Mesodermal cell (in vitro differentiated cells): ENCODE measurements around the gene RAB27B.
A peak's percentile ranks its signal among the peaks of the same experiment; 100 is the strongest.
"Not testable (repeated sequence)": the region's sequence is repeated elsewhere in the genome, so short reads cannot be mapped to it uniquely, and the experiment has no call there.

ENCODE experiments used
- H3K27ac ChIP-seq: 2 replicates; pipeline ENCODE4 v1.7.0; 2013; ENCODE audit warnings: mild to moderate bottlenecking, low read depth, low read length, moderate library complexity; ENCODE audit not compliant: severe bottlenecking
- H3K36me3 ChIP-seq: 2 replicates; pipeline ENCODE4 v1.7.1; 2013; ENCODE audit warnings: mild to moderate bottlenecking, low read length, moderate library complexity; ENCODE audit not compliant: control insufficient read depth, insufficient read depth
- H3K4me1 ChIP-seq: one replicate; pipeline ENCODE4 v1.7.1; 2013; ENCODE audit warnings: mild to moderate bottlenecking, low read length; ENCODE audit not compliant: insufficient read depth, control insufficient read depth, poor library complexity, severe bottlenecking
- H3K4me3 ChIP-seq: 2 replicates; pipeline ENCODE4 v1.7.0; 2013; ENCODE audit warnings: low read length, control low read depth, mild to moderate bottlenecking; ENCODE audit not compliant: insufficient read depth, poor library complexity, severe bottlenecking; ENCODE audit errors: extremely low read depth
- H3K9me3 ChIP-seq: 2 replicates; pipeline ENCODE4 v1.7.1; 2013; ENCODE audit warnings: mild to moderate bottlenecking, low read length, moderate library complexity; ENCODE audit not compliant: control insufficient read depth
- WGBS, 2 experiments: methylation state at CpG; one replicate each; pipeline ENCODE4 v1.1.5; 2013; ENCODE audit warnings: missing lambda C conversion rate in 2 of 2; ENCODE audit not compliant: insufficient coverage in 2 of 2; 5-methylcytosine and 5-hydroxymethylcytosine counted together

RAB27B gene

DNA sequence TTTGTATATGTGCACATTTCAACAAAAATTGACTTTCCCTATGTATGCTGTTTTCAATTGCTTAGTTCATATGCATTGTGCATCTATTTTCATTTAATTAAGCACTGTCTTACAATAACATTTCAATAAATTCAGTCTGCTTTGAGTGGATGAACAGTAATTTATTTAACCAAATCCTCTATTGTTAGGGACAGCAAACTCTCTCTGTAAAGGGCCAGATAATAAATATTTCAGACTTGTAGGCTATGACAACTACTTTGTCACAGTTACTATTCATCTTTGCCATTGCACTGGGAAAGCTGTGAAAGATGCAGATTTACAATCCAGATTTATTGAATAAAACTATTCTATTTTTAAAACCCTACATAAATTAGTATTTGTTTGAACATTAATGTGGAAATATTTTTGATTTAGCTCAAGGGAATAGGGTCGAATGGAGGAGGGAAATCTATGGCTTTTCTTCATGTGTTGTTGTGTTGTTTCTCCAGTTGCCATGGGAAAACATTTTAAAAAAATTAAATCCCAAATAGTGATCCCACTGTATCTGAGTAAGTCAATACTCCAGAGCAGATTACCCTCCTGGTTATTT lies 14.2 kb upstream of the RAB27B start:
- Histone ChIP-seq H3K4me3 (no peak overlapping the region), H3K27ac (no peak overlapping the region), H3K4me1 (no peaks in the 10 kb centered on the region), H3K9me3 (no peaks in the 10 kb centered on the region), H3K36me3 (no peaks in the 10 kb centered on the region)
- 40% methylated on average over 1 of the region's 1 CpG; no CpG with 5 or more reads in 1 of the 2 experiments for WGBS, 2 experiments

DNA sequence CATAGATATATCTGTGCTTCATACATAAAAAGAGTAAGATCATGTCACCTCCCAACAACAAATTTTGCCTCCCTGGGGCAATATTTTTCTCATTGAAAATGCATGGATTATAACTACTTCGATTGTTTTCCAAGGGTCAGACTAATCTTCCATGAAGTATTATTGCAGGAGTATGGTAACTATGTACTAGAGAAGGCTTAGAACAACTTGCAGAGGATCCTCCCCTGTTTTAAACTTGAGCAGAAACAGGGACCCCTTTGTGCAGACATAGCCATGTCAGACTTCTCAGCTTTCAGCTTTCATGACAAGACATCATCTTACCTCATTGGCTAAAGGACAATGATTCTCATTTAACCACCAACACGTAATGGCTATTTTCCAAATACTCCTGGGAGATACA lies 13.2 kb upstream of the RAB27B start:
- H3K36me3 ChIP-seq, result no peaks in the 10 kb centered on the region
- H3K4me1 ChIP-seq, result no peaks in the 10 kb centered on the region
- no peak overlapping the region for H3K27ac ChIP-seq
- no peaks in the 10 kb centered on the region for H3K9me3 ChIP-seq
- H3K4me3 ChIP-seq, result no peak overlapping the region
- WGBS, 2 experiments, result 75 to 100% methylated on average over 1 of the region's 2 CpGs

DNA sequence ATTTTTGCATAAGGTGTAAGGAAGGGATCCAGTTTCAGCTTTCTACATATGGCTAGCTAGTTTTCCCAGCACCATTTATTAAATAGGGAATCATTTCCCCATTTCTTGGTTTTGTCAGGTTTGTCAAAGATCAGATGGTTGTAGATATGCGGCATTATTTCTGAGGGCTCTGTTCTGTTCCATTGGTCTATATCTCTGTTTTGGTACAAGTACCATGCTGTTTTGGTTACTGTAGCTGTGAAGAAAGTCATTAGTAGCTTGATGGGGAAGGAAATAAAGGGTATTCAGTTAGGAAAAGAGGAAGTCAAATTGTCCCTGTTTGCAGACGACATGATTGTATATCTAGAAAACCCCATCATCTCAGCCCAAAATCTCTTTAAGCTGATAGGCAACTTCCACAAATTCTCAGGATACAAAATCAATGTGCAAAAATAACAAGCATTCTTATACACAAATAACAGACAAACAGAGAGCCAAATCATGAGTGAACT lies 7.4 kb upstream of the RAB27B start:
- H3K36me3 ChIP-seq, H3K4me3 ChIP-seq, H3K4me1 ChIP-seq, H3K27ac ChIP-seq, H3K9me3 ChIP-seq: not testable (repeated sequence)
- WGBS, 2 experiments, result no CpG with 5 or more reads among the region's 2 CpGs

DNA sequence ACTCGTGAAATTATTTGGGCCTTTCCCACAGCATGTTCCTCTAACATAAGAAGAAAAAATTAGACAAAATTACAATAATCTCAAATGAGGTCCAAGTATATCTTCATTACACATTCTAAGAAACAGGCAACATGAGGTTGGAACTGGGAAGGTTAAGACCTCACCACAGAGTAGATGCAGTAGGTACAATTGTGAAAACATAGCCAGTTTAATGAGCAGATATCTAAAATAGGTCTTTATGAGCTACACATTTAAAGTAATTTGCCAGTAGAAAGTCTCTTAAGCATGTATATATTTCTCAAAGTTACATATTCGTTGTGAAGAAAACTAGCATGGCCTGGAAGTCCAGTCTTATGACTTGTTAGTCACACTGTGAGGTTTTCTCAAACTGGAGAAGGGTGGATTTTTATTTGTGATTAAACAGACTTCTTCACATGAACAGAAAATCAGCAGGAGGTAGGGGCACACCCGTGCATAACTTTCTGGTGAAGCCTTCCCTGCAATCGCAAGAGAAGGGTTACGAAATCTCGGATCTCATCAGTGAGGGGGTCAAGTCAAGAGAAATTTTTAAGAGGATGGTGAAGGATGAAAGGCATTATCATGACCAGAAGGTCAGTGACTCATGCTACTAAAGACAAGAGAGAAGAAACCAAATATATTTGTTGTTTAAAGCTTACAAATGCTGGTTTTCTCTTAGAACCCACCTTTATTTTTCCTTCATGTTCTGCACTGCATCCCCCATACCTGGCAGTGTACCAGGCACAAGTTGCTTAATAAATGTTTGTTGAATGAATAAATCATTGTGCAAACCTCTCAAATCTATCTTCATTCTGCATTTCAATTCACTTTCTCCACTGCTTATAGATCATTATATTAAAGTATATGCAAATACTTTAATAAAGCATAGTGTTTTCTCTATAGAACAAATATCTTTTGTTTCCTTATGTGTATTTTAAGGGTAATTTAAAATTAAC lies 5.1 kb upstream of the RAB27B start:
- 77 to 85% methylated on average over 4 to 5 of the region's 6 CpGs for WGBS, 2 experiments
- H3K4me3 ChIP-seq, result no peak overlapping the region
- H3K27ac ChIP-seq, result peak overlapping the region; percentile 13
- H3K9me3 ChIP-seq, result no peaks in the 10 kb centered on the region
- no peaks in the 10 kb centered on the region for H3K36me3 ChIP-seq
- peaks cover 6% of the 10 kb centered on the region for H3K4me1 ChIP-seq

DNA sequence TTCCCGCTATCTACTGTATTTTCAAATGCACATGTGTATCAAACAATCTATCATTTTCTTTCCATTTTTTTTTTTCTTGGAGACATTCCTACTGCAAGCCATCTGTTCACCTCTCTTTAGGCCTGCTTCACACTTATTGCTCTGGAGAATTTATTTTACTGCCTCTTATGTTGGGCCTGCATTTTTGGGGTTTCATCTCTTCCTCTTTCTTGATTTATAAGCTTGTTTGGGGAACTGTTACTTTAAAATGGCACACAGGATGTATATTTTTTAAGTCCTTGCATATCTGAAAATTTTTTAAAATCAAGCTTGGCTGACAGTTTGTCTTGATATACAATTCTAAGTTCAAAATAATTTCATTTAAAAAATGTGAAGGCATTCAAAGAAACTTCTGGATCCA lies 3.5 kb upstream of the RAB27B start:
- Histone ChIP-seq H3K27ac (no peak overlapping the region), H3K4me1 (peaks cover 9% of the 10 kb centered on the region), H3K9me3 (no peaks in the 10 kb centered on the region), H3K36me3 (no peaks in the 10 kb centered on the region), H3K4me3 (no peak overlapping the region)
- 91 to 100% methylated on average over 1 of the region's 1 CpG for WGBS, 2 experiments

DNA sequence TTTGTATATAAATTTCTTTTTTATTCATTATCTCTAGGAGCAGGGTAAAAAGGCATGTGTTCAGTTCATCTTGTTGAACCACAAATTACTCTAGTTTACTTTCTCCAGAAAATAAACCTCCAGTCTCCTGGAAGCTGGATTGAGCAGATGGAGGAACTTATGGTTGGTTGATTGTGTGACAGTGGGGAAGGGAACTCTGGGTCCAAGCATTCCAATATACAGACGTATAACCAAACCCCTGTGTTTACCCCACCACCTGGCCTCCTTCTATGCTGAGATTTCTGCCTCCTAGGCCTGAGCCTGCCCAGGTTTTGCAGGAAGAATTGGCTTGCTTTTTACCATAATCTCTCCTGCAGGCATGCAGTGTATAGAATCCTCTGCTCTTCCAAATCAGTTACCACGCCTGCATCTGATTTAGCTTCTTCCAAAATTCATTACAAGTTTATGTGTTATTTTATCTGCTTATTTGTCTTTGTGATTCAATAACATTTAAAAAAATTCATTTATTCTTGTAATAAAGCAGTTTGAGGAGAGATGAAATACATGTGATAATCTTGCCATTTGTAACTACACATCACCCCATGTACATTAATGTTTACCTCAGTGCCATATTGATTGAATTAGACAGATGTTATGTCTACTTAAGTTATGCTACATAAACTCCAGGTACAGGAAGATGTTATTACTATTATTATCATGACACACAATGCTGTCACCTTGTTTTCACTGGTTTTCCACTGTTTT lies 2.5 kb upstream of the RAB27B start:
- 83% methylated on average over 1 of the region's 2 CpGs; no CpG with 5 or more reads in 1 of the 2 experiments for WGBS, 2 experiments
- Histone ChIP-seq H3K36me3 (no peaks in the 10 kb centered on the region), H3K9me3 (no peaks in the 10 kb centered on the region), H3K4me3 (no peak overlapping the region), H3K27ac (no peak overlapping the region), H3K4me1 (peaks cover 9% of the 10 kb centered on the region)

DNA sequence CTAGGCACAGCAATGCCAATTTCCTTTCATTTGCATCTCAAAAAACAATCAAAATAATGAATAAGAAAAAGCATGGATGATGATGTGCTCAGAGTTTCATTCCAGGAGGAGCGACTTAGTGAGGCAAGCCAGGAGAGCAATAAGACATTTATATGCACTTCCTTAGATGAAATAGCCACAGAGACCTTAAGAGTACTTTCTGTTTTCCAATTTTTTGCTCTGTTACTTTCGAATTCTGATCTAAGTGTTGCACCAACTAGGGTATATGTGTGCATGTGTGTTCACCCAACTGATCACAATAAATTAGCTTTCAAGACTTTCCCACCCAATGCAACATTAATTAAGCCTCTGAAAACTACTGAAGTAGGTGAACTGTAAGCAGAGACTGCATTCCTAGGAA lies 709 bp downstream of the RAB27B start:
- Histone ChIP-seq H3K27ac (no peak overlapping the region), H3K9me3 (no peaks in the 10 kb centered on the region)
- WGBS, 2 experiments, result no CpG with 5 or more reads among the region's 2 CpGs

DNA sequence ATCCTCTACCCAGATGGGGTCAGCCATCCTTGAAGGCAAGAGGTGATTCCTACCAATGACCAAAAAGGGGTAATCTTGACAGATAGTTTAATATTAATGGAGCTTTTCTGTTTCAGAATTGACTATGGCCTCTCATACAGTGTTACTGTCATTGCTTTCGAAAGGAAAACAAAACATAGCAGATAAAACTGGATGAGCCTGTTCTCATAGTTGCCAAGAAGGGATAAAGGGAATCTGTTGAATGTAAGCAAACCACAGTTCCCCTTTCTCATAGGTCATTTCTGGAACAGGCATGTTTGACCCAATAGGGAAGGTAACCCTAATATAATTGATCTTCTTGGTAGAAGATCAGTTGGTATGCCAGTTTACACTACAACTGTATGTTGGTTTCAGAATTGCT lies 1.6 kb downstream of the RAB27B start:
- Histone ChIP-seq H3K4me3 (no peak overlapping the region), H3K9me3 (no peaks in the 10 kb centered on the region), H3K4me1 (peaks cover 4% of the 10 kb centered on the region), H3K36me3 (no peaks in the 10 kb centered on the region), H3K27ac (no peak overlapping the region)
- WGBS, 2 experiments, result 80 to 86% methylated on average over 1 of the region's 1 CpG

More for the DNA sequence above, 709 bp downstream of the RAB27B start:
- H3K4me3 ChIP-seq, result peak overlapping the region; percentile 50
- no peaks in the 10 kb centered on the region for H3K36me3 ChIP-seq
- peaks cover 4% of the 10 kb centered on the region for H3K4me1 ChIP-seq

DNA sequence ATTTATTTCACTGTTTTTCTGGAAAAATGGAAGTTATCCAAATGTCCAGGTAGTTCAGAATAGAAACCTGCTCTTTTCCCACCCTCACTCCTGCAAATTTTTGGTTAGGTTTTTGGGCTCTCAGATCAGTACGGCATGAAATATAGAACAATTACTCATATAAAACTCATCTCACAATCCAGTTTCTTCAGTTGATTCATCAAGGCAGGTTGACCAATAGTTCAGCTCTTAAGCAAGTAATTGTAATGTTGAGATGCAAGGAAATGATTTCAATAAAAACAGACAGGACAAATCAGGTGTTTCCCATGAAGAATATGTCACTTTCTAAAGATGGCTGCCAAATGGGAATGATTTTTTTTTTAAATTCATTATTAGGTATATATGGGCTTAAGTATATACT lies 2.0 kb downstream of the RAB27B start:
- H3K4me3 ChIP-seq, result no peak overlapping the region
- no peaks in the 10 kb centered on the region for H3K36me3 ChIP-seq
- no peak overlapping the region for H3K27ac ChIP-seq
- H3K9me3 ChIP-seq, result no peaks in the 10 kb centered on the region
- no CpG with 5 or more reads among the region's 1 CpG for WGBS, 2 experiments
- peaks cover 4% of the 10 kb centered on the region for H3K4me1 ChIP-seq

DNA sequence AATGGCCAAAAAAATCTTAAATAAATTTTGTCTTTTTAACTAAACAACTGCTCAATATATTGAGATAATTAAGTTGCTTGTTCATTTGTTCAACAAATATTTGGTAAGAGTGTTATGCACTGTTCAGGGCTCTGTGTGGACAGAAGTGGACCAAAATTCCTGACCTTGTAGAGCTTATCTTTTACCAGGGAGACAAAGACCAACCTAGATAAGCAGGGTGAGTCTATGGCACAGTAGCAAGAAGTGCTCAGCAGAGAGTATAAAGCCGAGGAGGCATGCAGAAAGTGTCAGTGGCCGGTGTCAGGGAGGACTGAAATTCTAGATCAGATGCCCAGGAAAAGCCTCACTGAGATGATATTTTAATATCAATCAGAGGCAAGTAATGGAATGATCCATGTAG lies 2.6 kb downstream of the RAB27B start:
- no peak overlapping the region for H3K27ac ChIP-seq
- H3K4me3 ChIP-seq, result no peak overlapping the region
- no peaks in the 10 kb centered on the region for H3K36me3 ChIP-seq
- H3K4me1 ChIP-seq, result peaks cover 4% of the 10 kb centered on the region
- 96% methylated on average over 2 of the region's 2 CpGs; no CpG with 5 or more reads in 1 of the 2 experiments for WGBS, 2 experiments
- no peaks in the 10 kb centered on the region for H3K9me3 ChIP-seq
